Brain microvascular endothelial cell (primary cell): ENCODE results near the gene TREML4.

Experiments used
- DNase-seq: peaks from one replicate; pipeline ENCODE4 v3.0.0-alpha.2; 2020
- H3K27ac ChIP-seq: fragments of 250-450 bp; sonication (Bioruptor Pico); 2 replicates; pipeline ENCODE4 v1.5.1; 2020; ENCODE audit warnings: mild to moderate bottlenecking, moderate library complexity
- H3K27me3 ChIP-seq: fragments of 250-450 bp; sonication (Bioruptor Pico); replicated peaks from 2 replicates; pipeline ENCODE4 v1.5.1; 2020; ENCODE audit warnings: mild to moderate bottlenecking
- H3K36me3 ChIP-seq: fragments of 250-450 bp; sonication (Bioruptor Pico); replicated peaks from 2 replicates; pipeline ENCODE4 v1.5.1; 2020; ENCODE audit warnings: mild to moderate bottlenecking
- H3K4me3 ChIP-seq: 2 replicates; pipeline ENCODE4 v1.5.1; 2011; ENCODE audit warnings: low read depth, mild to moderate bottlenecking, control low read depth, low read length, moderate library complexity
- in situ Hi-C: cut with HindIII; loops from 2 replicates; pipeline ENCODE4 v1.10.0; 2017; ENCODE audit warnings: low sequenced_read_pairs, low pct_ligation_motif_present
- TF ChIP-seq, protein P1 (sequence below): IDR thresholded peaks from 2 replicates; pipeline ENCODE4 v1.5.1; 2011; ENCODE audit warnings: low read depth, mild to moderate bottlenecking, moderate library complexity, low read length, control low read depth, inconsistent platforms; ENCODE audit errors: missing control alignments

The TREML4 gene

DNA sequence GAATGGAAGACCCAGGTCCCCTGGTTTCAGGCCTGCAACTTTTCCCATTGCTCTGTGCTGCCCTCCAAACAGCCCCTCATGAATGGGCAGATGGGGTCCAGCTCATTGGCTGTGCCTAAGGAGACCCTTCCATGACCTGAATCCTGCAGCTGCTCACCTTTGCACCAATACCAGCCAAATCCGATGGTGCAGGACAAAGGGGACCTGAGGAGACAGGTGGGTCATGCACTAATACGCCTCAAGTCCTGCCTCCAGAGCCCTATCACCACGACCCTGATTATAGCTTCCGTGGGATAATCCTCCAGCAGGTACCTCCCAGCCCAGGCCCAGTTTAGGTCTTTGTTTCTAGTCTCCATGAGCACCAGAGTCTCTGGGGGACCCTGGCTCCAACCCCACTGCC is 41.6 kb downstream of the TREML4 start:
- H3K4me3 ChIP-seq: no peak overlapping the region
- H3K27me3 ChIP-seq: no peaks in the 10 kb centered on the region
- H3K36me3 ChIP-seq: no peaks in the 10 kb centered on the region
- in situ Hi-C loops: no loop called here
- no peak overlapping the region for H3K27ac ChIP-seq
- no peak for DNase-seq
- TF ChIP-seq, protein P1, sequence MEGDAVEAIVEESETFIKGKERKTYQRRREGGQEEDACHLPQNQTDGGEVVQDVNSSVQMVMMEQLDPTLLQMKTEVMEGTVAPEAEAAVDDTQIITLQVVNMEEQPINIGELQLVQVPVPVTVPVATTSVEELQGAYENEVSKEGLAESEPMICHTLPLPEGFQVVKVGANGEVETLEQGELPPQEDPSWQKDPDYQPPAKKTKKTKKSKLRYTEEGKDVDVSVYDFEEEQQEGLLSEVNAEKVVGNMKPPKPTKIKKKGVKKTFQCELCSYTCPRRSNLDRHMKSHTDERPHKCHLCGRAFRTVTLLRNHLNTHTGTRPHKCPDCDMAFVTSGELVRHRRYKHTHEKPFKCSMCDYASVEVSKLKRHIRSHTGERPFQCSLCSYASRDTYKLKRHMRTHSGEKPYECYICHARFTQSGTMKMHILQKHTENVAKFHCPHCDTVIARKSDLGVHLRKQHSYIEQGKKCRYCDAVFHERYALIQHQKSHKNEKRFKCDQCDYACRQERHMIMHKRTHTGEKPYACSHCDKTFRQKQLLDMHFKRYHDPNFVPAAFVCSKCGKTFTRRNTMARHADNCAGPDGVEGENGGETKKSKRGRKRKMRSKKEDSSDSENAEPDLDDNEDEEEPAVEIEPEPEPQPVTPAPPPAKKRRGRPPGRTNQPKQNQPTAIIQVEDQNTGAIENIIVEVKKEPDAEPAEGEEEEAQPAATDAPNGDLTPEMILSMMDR: no peak

DNA sequence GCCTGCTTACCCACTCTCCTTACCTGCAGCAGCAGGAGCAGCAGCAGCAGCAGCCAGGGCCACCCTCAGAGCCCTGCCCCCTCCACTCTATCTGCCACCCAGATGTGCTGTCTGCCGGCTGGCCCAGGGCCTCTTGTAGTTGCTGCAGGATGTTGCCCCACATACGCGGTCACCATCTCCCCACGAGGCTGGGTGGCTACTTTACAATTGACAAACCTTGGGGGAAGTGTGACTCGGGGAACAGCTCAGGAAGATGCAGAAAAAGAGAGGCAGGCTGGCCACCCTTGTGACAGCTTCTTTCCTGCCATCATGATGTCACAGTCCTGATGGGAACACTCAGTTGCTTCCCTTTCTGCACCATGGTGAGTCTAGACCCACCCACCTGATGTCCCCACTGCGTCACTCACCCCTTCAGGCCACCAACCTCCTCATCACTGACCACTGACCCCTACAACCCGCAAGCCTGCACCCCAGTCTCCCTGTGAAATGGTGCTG is 43.8 kb downstream of the TREML4 start:
- H3K36me3 ChIP-seq: no peaks in the 10 kb centered on the region
- peaks cover 2% of the 10 kb centered on the region for H3K27me3 ChIP-seq
- no peak overlapping the region for H3K27ac ChIP-seq
- in situ Hi-C loops: no loop called here
- TF ChIP-seq, protein P1: no peak
- H3K4me3 ChIP-seq: no peak overlapping the region
- DNase-seq: no peak

DNA sequence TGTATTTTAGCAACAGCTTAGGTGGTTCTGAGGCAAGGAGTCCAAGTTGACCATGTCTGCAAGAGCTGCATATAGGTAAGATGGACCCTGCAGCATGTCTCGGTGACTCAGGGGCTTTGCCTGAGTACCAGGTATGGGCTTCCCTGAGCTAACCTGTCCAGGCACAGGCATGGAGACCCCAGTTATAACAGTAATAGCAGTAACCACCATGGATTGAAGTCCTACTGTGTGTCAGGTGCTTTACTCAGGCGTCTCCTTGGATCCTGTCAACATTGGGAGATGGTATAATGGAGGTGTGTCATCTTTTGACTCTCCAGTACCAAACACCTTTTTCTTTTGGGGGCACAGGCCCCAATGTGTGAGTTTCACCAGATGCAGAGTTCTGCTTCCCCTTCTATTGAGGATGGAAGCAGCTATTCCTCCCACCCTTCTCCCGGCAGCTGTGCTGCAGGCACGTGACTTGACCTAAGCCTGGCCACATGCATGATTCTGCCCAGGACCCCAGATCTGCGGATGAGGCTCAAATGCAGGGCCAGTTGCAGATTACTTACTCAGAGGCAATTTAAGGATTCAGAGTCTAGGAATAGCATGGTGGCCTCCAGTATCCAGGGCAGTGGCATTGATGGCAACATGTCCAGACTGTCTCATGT is 44.6 kb downstream of the TREML4 start:
- in situ Hi-C loops: no loop called here
- TF ChIP-seq, protein P1: no peak
- H3K36me3 ChIP-seq: no peaks in the 10 kb centered on the region
- no peak overlapping the region for H3K4me3 ChIP-seq
- H3K27ac ChIP-seq: no peak overlapping the region
- DNase-seq: no peak
- H3K27me3 ChIP-seq: peaks cover 2% of the 10 kb centered on the region

DNA sequence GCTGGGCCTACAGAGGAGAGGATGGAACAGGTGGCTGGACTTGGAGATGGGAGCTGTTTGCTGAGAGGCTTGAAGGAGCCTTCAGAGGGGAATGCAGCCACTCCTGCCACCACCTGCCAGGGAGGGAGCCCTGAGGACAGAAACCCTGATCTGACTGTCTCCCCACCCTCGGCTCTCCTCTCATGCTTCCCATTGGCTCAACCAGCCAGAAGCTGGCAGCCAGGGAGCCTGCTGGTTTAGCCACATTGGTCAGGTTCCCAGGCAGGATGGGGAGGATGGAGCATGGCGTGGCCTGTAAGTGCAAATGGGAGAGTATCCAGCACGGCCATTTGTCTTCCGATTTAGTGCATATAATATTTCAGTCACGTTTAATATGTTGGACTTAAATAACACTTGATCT is 45.6 kb downstream of the TREML4 start:
- H3K27ac ChIP-seq: no peak overlapping the region
- no peak overlapping the region for H3K4me3 ChIP-seq
- H3K27me3 ChIP-seq: peaks cover 2% of the 10 kb centered on the region
- TF ChIP-seq, protein P1: no peak
- in situ Hi-C loops: no loop called here
- no peaks in the 10 kb centered on the region for H3K36me3 ChIP-seq
- DNase-seq: no peak

DNA sequence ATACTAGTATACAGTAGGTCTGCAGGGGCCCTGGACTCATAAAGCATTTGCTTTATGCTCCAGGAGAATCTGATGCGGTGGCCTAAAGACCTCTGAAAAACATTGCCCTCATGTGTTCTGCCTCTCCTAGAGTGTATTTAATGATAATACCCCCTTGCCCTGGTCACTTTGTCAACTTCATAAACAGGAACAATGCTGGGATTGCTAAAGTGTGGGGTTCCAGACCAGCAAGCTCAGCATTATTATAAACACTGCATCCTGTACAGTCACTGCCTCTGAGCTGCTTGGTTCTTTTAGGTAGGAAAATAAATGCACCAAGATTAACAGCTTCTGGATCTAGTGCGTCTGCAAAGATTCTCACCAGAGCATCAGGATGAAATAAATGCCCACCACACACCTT is 46.1 kb downstream of the TREML4 start:
- TF ChIP-seq, protein P1: no peak
- no peak for DNase-seq
- H3K4me3 ChIP-seq: no peak overlapping the region

DNA sequence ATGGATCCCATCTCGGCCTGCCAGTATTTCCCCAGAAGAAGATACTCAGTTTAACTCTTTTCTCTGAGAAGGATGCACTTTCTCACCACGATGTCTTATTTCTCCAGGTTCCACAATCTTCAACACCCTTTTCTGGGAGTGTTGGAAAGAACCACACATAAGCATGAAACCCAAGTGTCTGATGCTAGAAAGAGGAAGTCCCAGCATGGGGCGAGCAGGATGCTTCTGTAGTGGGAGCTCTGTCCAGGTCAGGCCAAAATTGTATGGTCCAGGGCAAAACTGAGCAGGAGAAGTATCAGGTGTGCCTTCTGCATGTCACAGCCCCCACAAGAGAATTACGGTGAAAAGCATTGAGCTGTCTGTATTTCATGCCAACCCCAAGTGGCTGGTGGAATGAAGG is 47.3 kb downstream of the TREML4 start:
- Histone ChIP-seq H3K36me3 (no peaks in the 10 kb centered on the region), H3K4me3 (no peak overlapping the region), H3K27me3 (peaks cover 2% of the 10 kb centered on the region), H3K27ac (no peak overlapping the region)
- DNase-seq: no peak
- in situ Hi-C loops: no loop called here
- TF ChIP-seq, protein P1: no peak

More for the DNA sequence above, 46.1 kb downstream of the TREML4 start:
- Histone ChIP-seq H3K27ac (no peak overlapping the region), H3K36me3 (no peaks in the 10 kb centered on the region), H3K27me3 (peaks cover 2% of the 10 kb centered on the region)
- in situ Hi-C loops: no loop called here
